GM19043 (cell line): ENCODE results near the gene ABCB9.
A peak's percentile ranks its signal among the peaks of the same experiment; 100 is the strongest.

Source experiments
- ATAC-seq: cut with Tn5 transposase; IDR thresholded peaks from one replicate; pipeline ENCODE4 v1.9.1; 2021; ENCODE audit warnings: low read depth; ENCODE audit not compliant: unreplicated experiment

ABCB9 gene

DNA sequence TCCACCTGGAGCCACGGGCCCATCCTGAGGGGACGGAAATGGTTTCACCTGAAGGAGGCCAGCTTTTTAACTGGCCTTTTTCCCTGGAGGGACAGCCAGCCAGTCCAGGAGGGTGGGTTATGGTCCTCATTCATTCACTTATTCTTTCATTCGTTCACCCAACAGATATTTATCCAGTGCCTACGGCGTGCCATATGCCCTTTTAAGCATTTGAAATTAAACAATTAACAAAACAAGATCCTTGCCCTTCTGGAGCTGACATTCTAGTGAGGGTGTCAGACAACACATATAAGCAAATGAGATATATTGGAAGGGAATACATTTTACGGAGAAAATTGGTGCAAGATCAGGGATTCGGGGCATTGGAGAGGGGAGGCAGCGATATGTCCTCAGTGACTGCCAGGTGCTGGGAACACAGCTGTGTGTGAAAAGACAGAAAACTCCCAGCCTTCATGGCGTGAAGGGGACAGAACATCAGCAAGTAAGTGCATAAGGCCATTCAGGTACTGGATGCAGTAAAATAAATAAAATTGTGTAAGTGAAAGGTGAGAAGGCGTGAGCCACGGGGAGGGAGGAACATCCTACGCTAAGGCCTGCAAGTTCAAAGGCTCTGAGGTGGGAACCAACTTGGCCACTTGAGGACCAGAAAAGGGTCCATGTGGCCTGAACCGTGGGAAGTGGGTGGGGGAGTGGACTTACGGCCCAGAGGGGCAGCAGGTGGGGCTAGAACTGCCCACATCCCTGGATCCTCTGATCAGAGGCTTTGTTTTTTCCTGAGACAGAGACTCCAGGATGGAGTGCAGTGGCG is 684 bp upstream of the ABCB9 start:
- ATAC-seq: no peak

GRCh38 chr12:122965321-122965751 is 927 bp downstream of the ABCB9 start:
- no peak for ATAC-seq

DNA sequence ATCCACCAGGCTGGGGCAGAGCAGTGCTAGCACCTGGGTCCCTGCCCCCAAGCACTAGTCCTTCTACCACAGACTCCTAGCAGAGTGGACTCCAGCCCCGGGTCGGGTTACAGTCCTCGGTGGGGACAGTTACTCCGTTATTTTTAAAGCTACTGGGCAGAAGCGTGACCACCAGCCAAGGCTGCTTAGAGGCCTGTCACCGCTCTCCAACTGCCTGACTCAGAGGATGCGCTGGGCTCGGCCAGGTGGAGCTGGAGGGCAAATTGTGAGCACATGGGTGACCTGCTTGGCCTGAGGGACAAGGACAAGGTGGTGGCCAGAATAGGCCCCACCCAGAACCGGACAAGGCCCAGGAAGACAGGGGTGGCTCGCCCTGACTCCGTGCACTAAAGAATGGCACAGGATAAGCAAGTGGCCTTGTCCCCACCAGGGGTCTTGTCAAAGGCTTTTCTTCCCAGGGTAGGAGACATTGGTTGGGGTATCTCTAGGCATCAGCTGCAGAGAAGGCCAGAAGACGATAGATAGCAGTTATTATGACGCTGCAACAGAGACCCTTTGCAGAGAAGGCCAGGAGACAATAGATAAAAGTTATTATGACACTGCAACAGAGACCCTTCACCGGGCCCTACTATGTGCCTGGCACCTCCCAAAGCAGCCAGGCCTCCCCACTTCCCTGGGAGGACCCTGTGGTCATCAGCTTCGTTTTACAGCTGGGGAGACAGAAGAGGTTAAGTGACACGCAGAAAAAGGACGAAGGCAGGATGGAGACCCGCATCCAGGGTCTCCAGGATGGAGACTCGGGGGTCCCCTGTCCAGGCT is 1.6 kb downstream of the ABCB9 start:
- ATAC-seq: no peak

GRCh38 chr12:122963941-122964265 is 2.4 kb downstream of the ABCB9 start:
- no peak for ATAC-seq

DNA sequence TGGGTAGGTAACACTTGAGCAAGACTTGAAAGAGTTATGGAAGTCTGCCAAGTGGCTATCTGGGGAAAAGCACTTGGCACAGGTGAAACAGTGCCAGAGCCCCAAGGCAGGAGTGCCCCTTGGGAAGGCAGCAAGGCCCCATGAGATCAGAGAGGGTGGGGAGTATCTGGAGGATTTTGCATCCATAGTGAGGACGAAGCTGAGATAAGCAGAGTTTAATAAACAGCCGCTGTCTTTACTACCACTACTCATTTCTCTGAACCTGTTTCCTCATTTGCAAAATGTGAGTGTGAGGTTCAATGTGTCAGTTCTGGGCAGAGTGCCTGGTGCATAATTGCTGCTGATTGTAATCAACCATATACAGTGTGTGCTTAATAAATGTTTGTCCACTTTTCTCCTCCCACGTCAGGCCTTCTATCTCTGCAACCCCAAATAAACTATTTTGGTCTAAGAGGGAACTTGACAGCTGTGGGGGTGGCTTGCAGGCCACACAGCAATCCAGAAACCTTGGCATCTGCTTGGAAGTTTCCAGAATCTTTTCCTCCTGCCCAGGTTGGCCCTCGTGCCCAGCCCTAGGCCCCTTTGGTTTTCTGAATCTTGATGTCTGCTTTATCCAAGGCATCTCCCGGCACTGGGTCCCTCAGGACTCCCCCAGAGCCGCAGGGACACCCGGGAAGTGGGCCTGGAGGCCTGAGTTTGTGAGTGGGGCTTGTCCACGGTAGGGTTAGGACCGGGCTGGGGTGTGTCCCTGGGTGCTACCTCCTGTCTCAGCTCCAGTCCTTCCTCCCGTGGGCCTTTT is 4.5 kb downstream of the ABCB9 start:
- no peak for ATAC-seq

GRCh38 chr12:122960193-122960569 is 6.1 kb downstream of the ABCB9 start:
- ATAC-seq: no peak

GRCh38 chr12:122959566-122960192 is 6.6 kb downstream of the ABCB9 start:
- ATAC-seq: no peak

DNA sequence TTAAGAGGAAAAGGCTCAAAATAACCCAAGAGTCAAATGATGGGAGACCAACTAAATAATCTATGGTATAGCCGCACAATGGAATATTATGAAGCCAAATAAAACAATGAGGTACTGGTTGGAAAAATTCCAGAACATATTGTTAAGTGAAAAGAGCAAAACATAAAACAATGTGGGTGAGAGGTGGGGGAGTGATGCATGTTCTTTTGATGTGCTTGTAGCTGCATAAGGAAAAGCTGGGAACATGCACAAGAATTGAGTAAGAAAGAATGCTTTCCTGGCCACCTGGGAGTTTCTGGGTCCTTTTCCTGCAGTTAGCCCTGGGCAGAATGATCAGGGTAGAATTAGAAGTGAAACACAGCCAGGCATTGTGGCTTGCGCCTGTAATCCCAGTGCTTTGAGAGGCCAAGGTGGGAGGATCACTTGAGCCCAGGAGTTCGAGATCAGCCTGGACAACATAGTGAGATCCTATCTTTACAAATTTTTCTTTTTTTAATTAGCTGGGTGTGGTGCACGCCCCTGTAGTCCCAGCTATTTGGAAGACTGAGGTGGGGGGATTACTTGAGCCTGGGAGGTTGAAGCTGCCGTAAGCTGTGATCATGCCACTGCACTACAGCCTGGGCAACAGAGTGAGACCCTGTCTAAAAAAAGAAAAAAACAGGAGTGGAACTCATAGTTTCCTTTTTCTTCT is 7.9 kb downstream of the ABCB9 start:
- ATAC-seq: no peak

- no peak for ATAC-seq
These were observed 10.2 kb downstream of the ABCB9 start for GRCh38 chr12:122956035-122956434.

GRCh38 chr12:122955156-122955555 is 11.1 kb downstream of the ABCB9 start:
- ATAC-seq: no peak

DNA sequence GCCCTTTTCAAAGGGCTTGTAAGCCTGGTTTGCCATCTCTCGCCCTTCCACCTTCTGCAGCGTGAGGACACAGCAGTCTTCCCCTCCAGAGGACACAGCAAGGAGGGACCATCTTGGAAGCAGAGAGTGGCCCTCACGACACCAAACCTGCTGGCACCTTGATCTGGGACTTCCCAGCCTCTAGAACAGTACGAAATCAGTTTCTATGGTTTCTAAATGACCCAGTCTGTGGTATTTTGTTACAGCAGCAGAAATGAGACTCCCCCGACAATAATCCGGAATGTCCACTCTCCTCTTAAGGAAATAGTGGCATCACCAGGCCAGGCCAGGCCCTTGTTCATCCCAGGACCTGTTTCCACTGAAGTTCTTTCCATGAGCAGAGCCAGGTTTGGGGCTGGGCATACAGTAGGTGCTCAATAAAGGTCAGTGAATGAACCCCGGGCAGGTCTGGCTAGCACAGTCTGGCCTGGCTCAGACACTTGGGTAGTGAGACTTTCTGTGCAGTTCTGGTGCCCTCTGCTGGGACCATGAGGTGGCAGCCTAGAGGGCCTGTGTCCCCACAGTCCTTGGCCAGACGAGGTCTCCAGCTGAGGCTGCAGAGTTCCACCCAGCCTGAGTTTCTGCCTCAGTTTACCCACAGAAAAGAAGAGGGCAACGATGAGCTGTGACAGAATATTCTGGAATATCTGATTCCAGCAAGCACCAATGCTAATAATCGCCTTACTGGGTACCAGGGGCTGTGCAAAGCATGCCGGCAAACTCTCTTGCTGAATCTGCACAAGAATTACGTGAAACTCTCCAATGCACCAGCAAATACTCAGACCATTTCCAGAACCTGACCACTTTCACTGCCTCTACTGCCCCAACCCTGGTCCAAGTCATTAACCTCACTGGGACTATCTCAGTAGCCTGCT is 14.0 kb downstream of the ABCB9 start:
- no peak for ATAC-seq

DNA sequence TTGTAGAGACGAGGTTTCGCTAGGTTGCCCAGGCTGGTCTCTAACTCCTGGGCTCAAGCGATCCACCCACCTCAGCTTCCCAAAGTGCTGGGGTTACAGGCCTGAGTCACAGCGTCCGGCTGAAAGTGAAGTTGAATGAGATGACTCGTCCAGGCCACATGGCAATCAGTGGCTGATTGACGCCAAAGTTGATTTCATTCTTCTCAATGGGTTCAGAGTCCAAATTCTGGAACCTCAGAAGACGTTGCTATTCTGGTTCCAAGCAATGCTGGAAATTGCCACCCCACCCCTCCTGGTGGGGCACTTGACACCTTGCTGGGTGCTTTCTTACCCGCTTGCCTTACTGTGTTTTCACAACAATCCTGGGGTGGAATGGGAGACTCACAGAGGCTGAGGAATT is 14.9 kb downstream of the ABCB9 start:
- ATAC-seq: no peak

DNA sequence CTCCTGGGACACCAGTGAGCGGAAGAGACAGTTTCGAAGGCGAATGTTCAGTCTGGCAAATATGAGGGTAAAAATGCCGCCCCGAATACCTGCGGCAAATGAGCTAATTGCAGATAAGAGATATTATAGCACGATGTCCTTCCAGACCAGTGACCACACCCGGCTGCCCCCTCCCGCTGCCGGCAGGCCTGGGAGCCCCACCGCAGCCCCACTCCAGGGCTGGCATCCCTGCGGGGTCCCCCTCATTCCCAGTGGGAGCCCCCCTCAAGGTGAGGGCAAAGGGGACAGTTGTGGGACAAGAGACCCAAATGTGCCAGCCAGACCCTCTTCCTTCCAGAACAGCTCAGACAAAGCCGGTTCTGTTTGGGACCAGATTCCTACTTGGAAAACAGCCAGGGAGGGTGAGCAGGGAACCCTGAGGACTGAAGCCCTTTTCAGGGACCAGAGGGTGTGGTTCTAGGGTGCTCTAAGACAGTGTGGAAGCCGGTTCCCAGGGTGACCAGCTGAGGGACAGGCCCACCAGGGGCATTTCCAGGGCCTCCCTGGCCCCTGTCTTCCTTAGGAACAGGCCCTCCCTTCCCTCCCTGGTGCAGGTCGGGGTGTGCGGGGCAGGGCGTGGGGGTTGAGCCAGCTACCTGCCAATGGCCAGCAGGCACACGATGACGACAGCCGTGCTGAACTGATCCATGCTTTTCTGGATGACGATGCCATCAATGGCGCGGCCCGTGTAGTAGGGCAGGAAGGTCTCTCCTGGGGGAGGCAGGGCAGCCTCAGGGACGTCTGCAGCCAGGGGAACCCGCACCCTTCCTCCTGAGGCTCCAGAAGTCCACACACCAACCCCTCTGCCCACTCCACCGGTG is 16.2 kb downstream of the ABCB9 start:
- no peak for ATAC-seq

DNA sequence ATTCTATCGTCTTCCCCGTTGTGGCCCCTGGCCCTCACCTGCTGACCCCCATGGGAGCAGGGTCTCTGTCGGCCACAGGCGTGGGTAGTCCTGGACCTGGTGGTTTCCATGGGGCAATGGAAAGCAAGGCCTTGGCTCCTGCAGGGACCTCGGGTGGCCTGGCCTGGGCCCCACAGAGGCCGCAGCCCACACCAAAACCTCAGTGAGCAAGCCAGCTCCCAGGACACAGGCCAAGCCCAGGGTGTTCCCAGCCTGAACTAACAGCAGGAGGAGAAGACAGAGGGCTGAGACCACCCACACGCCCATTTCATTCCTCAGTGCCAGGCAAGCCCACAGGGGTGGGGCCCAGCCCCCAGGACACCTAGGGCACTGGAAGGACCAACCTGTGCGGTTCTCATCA is 16.9 kb downstream of the ABCB9 start:
- ATAC-seq: no peak

DNA sequence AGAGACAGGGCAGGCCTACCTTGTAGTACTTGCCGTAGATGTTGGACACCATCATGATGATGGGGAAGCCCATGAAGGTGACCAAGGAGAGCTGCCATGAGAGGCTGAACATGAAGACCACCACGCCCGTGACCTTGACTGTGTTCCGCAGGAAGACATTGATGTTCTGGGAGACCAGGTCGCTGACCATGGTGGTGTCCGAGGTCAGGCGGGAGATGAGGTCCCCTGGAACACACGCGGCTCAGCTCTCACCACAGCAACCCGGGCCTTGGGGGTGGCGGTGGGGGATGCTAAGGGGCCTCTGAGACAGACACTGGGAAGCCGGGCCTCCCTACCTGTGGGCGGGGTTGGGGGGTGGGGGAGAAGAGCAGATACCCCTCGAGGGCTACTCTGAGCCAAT is 17.7 kb downstream of the ABCB9 start:
- ATAC-seq: no peak

DNA sequence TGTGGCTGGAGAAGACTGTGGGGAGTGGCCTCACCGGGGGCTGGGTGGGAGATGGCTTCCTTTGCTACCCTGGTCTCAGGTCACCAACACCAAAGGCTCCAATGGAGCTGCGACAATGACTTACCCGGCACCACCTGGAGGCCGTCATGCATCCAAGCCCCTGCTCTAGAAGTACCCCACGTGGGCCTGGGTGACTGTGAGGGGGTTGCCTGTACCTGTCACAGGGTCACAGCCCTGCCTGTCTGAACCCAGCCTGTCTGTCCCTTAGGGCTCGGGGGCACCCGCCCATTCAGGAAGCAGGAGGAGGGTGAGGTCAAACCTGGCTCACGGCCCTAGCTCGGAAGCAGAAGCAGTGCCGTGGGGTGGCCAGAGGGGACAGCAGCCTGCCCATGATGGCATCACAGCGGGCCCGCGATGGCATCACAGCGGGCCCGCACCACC is 18.9 kb downstream of the ABCB9 start:
- no peak for ATAC-seq

DNA sequence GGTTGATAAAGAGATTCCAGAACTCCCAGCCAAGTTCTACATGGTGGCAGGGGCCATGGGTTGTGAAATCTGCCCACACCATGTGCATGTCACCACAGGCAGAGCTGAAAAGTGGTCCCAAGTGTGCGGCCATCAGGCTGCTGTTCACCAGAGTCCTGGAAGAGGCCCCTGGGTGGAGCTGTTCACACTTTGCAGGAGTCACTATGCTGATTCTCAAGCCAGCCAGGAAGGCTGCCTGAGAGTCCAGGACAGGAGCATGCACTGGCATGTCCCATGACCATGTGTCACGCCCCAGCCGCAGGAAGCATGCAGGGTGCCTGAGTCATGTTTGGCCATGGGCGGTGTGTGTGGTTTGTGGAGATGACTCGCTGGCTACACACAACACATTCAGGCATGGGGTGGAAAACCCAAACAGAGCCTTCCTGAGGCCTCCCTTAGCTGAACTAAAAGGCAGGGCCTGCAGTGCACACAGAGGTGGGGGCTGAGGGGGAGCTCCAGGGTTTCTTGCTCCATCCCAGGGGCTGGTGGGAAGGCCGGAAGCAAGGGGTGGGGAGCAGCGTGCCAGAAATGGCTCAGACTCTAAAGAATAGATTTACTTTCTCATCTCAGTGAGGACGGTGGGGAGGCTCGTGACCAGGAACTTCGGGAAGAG is 19.4 kb downstream of the ABCB9 start:
- peak; percentile 58 for ATAC-seq
